Panc1 (cell line): Measurements from ENCODE around the gene GORASP2.

Experiments used
- POLR2AphosphoS5 ChIP-seq: IDR thresholded peaks from 2 replicates; pipeline ENCODE4 v1.6.1; 2012; ENCODE audit warnings: mild to moderate bottlenecking, low read depth, low read length, moderate library complexity
- SIN3A ChIP-seq: IDR thresholded peaks from 2 replicates; pipeline ENCODE4 v1.6.1; 2012; ENCODE audit warnings: low read depth, mild to moderate bottlenecking, low read length, moderate library complexity, borderline replicate concordance; ENCODE audit not compliant: insufficient read depth
- TCF7L2 ChIP-seq: IDR thresholded peaks from 2 replicates; pipeline ENCODE4 v1.6.1; 2011; ENCODE audit warnings: mild to moderate bottlenecking, low read depth, low read length, inconsistent platforms
- TF ChIP-seq, protein P1 (sequence below): fragments of 450-650 bp; IDR thresholded peaks from 2 replicates; pipeline ENCODE4 v1.5.1; 2017; ENCODE audit warnings: mild to moderate bottlenecking

DNA sequence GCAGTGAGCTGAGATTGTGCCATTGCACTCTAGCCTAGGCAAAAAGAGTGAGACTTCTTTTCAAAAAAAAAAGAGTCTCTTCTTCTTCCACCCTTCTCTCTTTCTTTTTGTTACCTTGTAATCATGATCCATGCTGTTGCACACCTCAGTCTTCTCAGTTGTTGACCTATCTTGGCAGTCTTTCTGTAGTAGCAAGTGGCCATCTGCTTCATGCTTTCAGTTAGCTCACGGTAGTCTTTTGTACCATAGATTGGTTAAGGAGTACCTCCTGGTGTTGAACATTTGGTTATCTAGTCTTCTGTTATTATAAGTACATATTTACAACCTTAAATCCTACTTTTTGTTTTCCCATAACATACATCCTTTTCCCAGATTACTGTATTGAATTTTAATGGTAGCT lies 3.1 kb downstream of the GORASP2 start:
- TF ChIP-seq, protein P1, sequence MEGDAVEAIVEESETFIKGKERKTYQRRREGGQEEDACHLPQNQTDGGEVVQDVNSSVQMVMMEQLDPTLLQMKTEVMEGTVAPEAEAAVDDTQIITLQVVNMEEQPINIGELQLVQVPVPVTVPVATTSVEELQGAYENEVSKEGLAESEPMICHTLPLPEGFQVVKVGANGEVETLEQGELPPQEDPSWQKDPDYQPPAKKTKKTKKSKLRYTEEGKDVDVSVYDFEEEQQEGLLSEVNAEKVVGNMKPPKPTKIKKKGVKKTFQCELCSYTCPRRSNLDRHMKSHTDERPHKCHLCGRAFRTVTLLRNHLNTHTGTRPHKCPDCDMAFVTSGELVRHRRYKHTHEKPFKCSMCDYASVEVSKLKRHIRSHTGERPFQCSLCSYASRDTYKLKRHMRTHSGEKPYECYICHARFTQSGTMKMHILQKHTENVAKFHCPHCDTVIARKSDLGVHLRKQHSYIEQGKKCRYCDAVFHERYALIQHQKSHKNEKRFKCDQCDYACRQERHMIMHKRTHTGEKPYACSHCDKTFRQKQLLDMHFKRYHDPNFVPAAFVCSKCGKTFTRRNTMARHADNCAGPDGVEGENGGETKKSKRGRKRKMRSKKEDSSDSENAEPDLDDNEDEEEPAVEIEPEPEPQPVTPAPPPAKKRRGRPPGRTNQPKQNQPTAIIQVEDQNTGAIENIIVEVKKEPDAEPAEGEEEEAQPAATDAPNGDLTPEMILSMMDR: no peak
- TF ChIP-seq SIN3A (no peak), TCF7L2 (no peak), POLR2AphosphoS5 (no peak)
